ENCODE data around the gene HSD17B13.

DNA sequence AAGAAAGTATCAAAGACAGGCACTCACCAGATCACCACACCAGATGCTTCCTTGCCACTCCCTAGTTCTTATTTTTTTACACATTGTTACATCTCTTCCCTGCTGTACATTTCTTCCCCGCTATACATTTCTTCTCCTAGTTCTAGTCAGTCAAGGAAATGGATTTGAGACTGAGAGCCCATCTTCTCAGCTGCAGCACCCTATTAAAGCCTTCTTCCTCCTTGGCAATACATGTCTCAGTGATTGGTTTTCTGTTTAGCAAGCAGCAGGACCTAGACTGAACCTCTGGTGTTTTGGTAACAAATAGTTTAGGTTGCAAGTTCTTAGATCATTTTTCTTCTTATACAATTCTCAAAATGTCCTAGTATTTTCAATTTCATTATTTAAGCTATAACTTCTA, 66.9 kb downstream of the HSD17B13 start:
- TF ChIP-seq, protein P1, sequence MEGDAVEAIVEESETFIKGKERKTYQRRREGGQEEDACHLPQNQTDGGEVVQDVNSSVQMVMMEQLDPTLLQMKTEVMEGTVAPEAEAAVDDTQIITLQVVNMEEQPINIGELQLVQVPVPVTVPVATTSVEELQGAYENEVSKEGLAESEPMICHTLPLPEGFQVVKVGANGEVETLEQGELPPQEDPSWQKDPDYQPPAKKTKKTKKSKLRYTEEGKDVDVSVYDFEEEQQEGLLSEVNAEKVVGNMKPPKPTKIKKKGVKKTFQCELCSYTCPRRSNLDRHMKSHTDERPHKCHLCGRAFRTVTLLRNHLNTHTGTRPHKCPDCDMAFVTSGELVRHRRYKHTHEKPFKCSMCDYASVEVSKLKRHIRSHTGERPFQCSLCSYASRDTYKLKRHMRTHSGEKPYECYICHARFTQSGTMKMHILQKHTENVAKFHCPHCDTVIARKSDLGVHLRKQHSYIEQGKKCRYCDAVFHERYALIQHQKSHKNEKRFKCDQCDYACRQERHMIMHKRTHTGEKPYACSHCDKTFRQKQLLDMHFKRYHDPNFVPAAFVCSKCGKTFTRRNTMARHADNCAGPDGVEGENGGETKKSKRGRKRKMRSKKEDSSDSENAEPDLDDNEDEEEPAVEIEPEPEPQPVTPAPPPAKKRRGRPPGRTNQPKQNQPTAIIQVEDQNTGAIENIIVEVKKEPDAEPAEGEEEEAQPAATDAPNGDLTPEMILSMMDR (IDR thresholded peaks at IDR 0.05) = no peak
- TF ChIP-seq EP300 (IDR thresholded peaks at IDR 0.05) (no peak), POLR2AphosphoS5 (IDR thresholded peaks at IDR 0.05) (no peak), POLR2A (IDR thresholded peaks at IDR 0.05) (no peak)
